Myometrial cell (primary cell): ENCODE data around the gene CAPN10. TPM values are rescaled to one million over a fixed set of nuclear protein-coding genes. Genes with fewer than 3 reads are reported as not detected.

Experiments used
- total RNA-seq: library from RNA; depleted of rRNA; stranded (reverse); fragments of >200 nt; gene quantifications from 2 replicates; pipeline ENCODE4 v1.2.3, GENCODE V29; 2015

CAPN10 gene
- total RNA-seq = 18.5 and 20.4 TPM in 2 replicates

GRCh38 chr2:240586198-240586918, at the start of gene CAPN10:
Gene CAPN10, plus strand, starts transcription at chr2:240586734. Its CDS starts 178 bp downstream, at chr2:240586912.

DNA sequence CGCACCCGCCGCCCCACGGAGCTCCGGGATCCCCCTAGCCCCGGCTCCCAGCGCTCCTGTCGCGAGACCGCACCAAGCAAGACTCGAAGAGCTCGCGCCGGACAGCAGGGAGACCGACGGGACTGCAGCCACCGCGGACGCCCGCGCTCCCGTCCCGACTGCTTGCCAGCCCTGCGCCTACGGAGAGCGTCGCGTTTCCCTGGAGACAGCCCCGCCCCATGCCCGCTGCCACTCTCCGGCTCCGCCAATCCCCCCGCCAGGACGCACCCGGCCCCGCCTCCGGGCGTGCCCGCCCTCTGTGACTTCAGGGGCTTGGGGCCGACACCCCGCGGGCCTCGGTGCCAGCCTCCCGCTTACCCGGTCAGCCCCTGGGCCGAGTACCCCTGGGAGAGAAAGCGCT, 28.7 kb upstream of the CAPN10 start, which contains the start of gene ANKMY1:
ANKMY1 (minus strand) TSS at position 181 of the 400 bp plus-strand sequence. CDS start 653 bp downstream, outside the sequence.

DNA sequence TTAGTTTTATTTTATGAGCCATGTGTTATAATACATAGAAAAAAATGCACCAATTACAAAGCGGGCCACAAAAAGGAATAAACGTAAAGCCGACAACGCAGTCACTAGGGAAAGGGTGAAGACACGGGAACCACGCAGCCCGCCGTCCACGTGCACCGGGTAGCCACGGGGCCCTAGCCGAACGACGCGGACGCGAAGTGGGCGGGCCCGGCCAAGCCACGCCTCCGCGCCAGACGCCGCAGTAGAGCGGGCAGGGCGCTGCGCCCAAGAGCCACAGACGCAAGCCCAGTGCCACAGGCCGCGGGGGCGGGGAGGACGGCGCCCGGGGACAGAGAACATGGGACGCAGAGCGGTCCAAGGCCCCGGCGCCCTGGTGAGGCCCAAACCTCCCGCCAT, 26.5 kb upstream of the CAPN10 start, which contains the start of gene DUSP28:
DUSP28 (plus strand) TSS at position 274 of the 396 bp plus-strand sequence. CDS start 328 bp downstream, outside the sequence.

DNA sequence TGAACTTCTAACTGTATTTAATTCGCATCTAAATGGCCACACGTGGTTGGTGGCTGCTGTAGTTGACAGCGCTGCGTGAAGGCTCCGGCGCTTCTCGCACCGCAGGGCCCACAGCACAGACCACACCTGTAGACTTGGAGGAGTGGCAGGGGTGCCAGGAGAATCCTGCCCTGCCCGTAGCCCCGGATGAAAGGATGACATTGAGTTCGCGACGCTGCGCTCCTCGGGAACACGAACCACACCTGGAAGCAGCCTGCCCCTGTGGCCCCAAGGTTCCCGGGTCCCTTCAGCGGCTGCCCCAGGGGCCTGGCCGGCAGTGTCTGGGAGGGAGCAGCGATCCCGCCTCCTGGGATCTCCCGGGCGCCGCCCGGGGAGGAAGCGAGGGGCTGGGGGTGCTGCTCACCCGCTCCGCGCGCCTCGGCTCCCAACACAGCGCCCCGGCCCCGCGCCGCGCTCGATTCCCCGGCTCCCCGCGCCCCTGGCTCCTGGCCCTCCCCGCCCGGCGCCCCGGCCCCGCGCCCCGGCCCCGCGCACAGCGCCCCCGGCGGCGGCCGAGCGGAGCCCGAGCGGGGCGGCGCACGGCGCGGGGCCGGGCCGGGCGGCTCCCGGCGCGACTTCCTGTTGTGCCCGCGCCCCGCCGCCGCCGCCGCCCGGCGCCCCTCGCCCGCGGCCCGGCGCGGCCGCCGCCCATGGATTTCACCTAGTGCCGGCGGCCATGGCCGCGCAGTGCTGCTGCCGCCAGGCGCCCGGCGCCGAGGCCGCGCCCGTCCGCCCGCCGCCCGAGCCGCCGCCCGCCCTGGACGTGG, 18.5 kb upstream of the CAPN10 start, which contains the start of gene RNPEPL1:
RNPEPL1 (plus strand) TSS at position 613 of the 806 bp plus-strand sequence; CDS start at position 716, 103 bp downstream.

GRCh38 chr2:240624950-240625621, 38.6 kb downstream of the CAPN10 start, which contains the start of gene GPR35:
Gene GPR35, plus strand, starts transcription at chr2:240625480. Its CDS starts 4,473 bp downstream, at chr2:240629953.

Other genes starting within 250 kb of the CAPN10 start
- 137 and 142 TPM in 2 replicates for gene GPC1, start 151.1 kb upstream of the CAPN10 start, total RNA-seq
- 5.0 and 6.9 TPM in 2 replicates for gene ANKMY1, start 28.7 kb upstream of the CAPN10 start, total RNA-seq
- gene DUSP28, start 26.4 kb upstream of the CAPN10 start, total RNA-seq = 1.9 and 7.2 TPM in 2 replicates
- 12.1 and 18.3 TPM in 2 replicates for gene RNPEPL1, start 18.2 kb upstream of the CAPN10 start, total RNA-seq
- not detected in 2 replicates for gene GPR35, start 38.7 kb downstream of the CAPN10 start, total RNA-seq
- gene AQP12B, start 96.2 kb downstream of the CAPN10 start, total RNA-seq = not detected in 2 replicates
- not detected in 2 replicates for gene AQP12A, start 105.1 kb downstream of the CAPN10 start, total RNA-seq
- gene KIF1A, start 233.5 kb downstream of the CAPN10 start, total RNA-seq = 0.29 TPM in 1 of 2 replicates, not detected in the other